Measurements from ENCODE around the gene SUSD6.

- no peak for TF ChIP-seq CTCF (conservative IDR thresholded peaks at IDR 0.05)
- no peak for TF ChIP-seq ZFX (IDR thresholded peaks at IDR 0.05)
Observed at GRCh38 chr14:69701857-69702256, 90.5 kb downstream of the SUSD6 start.
